Neuronal stem cell (in vitro differentiated cells): ENCODE results near the gene STX1B.
"Not testable (repeated sequence)": the region's sequence is repeated elsewhere in the genome, so short reads cannot be mapped to it uniquely, and the experiment has no call there.

ENCODE experiments used
- DNase-seq: peaks from one replicate; pipeline ENCODE4 v3.0.0-alpha.2; 2013; ENCODE audit warnings: low spot score
- H2AFZ ChIP-seq: one replicate; pipeline ENCODE4 v1.6.1; 2013; ENCODE audit warnings: mild to moderate bottlenecking, low read length, inconsistent platforms
- H2AK5ac ChIP-seq: 2 replicates; pipeline ENCODE4 v1.6.1; 2013; ENCODE audit warnings: low read depth, mild to moderate bottlenecking, inconsistent platforms, low read length, moderate library complexity, mixed read lengths
- H2BK120ac ChIP-seq: 2 replicates; pipeline ENCODE4 v1.6.1; 2013; ENCODE audit warnings: low read depth, mild to moderate bottlenecking, inconsistent platforms, low read length, moderate library complexity, mixed read lengths
- H2BK12ac ChIP-seq: one replicate; pipeline ENCODE4 v1.6.1; 2013; ENCODE audit warnings: low read length, inconsistent platforms
- H2BK15ac ChIP-seq: 2 replicates; pipeline ENCODE4 v1.6.1; 2013; ENCODE audit warnings: mild to moderate bottlenecking, low read length, inconsistent platforms, mixed read lengths
- H2BK5ac ChIP-seq: one replicate; pipeline ENCODE4 v1.6.1; 2013; ENCODE audit warnings: inconsistent platforms, mild to moderate bottlenecking, low read length, moderate library complexity
- H3K14ac ChIP-seq: one replicate; pipeline ENCODE4 v1.6.1; 2013; ENCODE audit warnings: low read length, inconsistent platforms
- H3K18ac ChIP-seq: 2 replicates; pipeline ENCODE4 v1.6.1; 2013; ENCODE audit warnings: low read length, inconsistent platforms
- H3K23ac ChIP-seq: 2 replicates; pipeline ENCODE4 v1.6.1; 2013; ENCODE audit warnings: low read depth, mild to moderate bottlenecking, mixed read lengths, low read length, inconsistent platforms; ENCODE audit not compliant: poor library complexity
- H3K27ac ChIP-seq: replicated peaks from 3 replicates; pipeline ENCODE4 v1.5.1; 2013; ENCODE audit warnings: low read length, inconsistent platforms
- H3K27me3 ChIP-seq, 3 experiments: 2 replicates each; pipeline ENCODE4 v1.6.1; 2013; ENCODE audit warnings: low read length in 3 of 3, mild to moderate bottlenecking in 2 of 3, inconsistent platforms in 1 of 3, low read depth in 1 of 3, mixed read lengths in 1 of 3, moderate library complexity in 1 of 3; ENCODE audit not compliant: control insufficient read depth in 3 of 3, insufficient read depth in 3 of 3
- H3K36me3 ChIP-seq, 2 donors: replicated peaks in 1 of 2; 2 replicates each; pipeline ENCODE4 v1.6.1; 2013; ENCODE audit warnings: low read length in 2 of 2; ENCODE audit not compliant: control insufficient read depth in 2 of 2, insufficient read depth in 2 of 2
- H3K4ac ChIP-seq: 2 replicates; pipeline ENCODE4 v1.6.1; 2013; ENCODE audit warnings: inconsistent platforms, mild to moderate bottlenecking, low read length, moderate library complexity
- H3K4me1 ChIP-seq, 2 donors: 1 replicate in 1 of 2; 2 replicates in 1 of 2; pipeline ENCODE4 v1.6.1; 2013; ENCODE audit warnings: low read length in 2 of 2, low read depth in 1 of 2; ENCODE audit not compliant: control insufficient read depth in 2 of 2, insufficient read depth in 1 of 2
- H3K4me2 ChIP-seq: one replicate; pipeline ENCODE4 v1.6.1; 2013; ENCODE audit warnings: mild to moderate bottlenecking, low read length, inconsistent platforms; ENCODE audit not compliant: insufficient read depth, poor library complexity, severe bottlenecking
- H3K4me3 ChIP-seq, 2 donors: 2 replicates each; pipeline ENCODE4 v1.5.1; 2013; ENCODE audit warnings: low read length in 2 of 2, mild to moderate bottlenecking in 2 of 2, inconsistent platforms in 1 of 2, moderate library complexity in 1 of 2
- H3K79me1 ChIP-seq: one replicate; pipeline ENCODE4 v1.6.1; 2013; ENCODE audit warnings: low read depth, mild to moderate bottlenecking, inconsistent platforms, low read length, moderate library complexity
- H3K9ac ChIP-seq: one replicate; pipeline ENCODE4 v1.6.1; 2013; ENCODE audit warnings: mild to moderate bottlenecking, low read depth, low read length, inconsistent platforms; ENCODE audit not compliant: poor library complexity
- H3K9me3 ChIP-seq, 2 donors: replicated peaks in 1 of 2; 2 replicates each; pipeline versions ENCODE3 to v1.6.1; 2013; ENCODE audit warnings: low read length in 2 of 2, mild to moderate bottlenecking in 2 of 2, inconsistent platforms in 1 of 2, low read depth in 1 of 2, mixed read lengths in 1 of 2, moderate library complexity in 1 of 2; ENCODE audit not compliant: control insufficient read depth in 2 of 2, insufficient read depth in 1 of 2
- H4K8ac ChIP-seq: one replicate; pipeline ENCODE4 v1.6.1; 2013; ENCODE audit warnings: low read depth, mild to moderate bottlenecking, inconsistent platforms, low read length, moderate library complexity
- H4K91ac ChIP-seq: one replicate; pipeline ENCODE4 v1.6.1; 2013; ENCODE audit warnings: low read length, low read depth, mild to moderate bottlenecking, inconsistent platforms; ENCODE audit not compliant: poor library complexity
- WGBS, 2 donors: extraction: QIAGEN DNeasy Blood & Tissue Kit; methylation state at CpG; one replicate each; pipeline ENCODE4 v1.1.7; 2013; ENCODE audit warnings: missing lambda C conversion rate in 2 of 2, mixed read lengths in 1 of 2; ENCODE audit not compliant: insufficient read length in 2 of 2, insufficient replicate concordance in 1 of 2; ENCODE audit errors: extremely low coverage in 2 of 2; 5-methylcytosine and 5-hydroxymethylcytosine counted together

The STX1B gene

GRCh38 chr16:31023252-31023602, 12.8 kb upstream of the STX1B start:
- Histone ChIP-seq H3K4me1 (peaks cover 0 to 1% of the 10 kb centered on the region in 2 donors), H3K27me3 (no peaks in the 10 kb centered on the region), H4K91ac (no peak overlapping the region), H3K4ac (no peak overlapping the region), H3K23ac (no peak overlapping the region), H3K79me1 (no peaks in the 10 kb centered on the region), H2AK5ac (no peak overlapping the region), H2AFZ (no peak overlapping the region), H3K14ac (no peak overlapping the region), H4K8ac (no peak overlapping the region), H2BK15ac (no peak overlapping the region), H3K18ac (no peak overlapping the region), H3K9ac (no peak overlapping the region), H3K27ac (no peak overlapping the region), H2BK120ac (no peak overlapping the region), H2BK5ac (no peak overlapping the region), H3K4me2 (no peak overlapping the region), H2BK12ac (no peak overlapping the region), H3K4me3 (no peak overlapping the region), H3K36me3 (no peaks in the 10 kb centered on the region), H3K9me3 (no peaks in the 10 kb centered on the region)
- no CpG with 5 or more reads among the region's 4 CpGs for WGBS, 2 donors
- no peak for DNase-seq

DNA sequence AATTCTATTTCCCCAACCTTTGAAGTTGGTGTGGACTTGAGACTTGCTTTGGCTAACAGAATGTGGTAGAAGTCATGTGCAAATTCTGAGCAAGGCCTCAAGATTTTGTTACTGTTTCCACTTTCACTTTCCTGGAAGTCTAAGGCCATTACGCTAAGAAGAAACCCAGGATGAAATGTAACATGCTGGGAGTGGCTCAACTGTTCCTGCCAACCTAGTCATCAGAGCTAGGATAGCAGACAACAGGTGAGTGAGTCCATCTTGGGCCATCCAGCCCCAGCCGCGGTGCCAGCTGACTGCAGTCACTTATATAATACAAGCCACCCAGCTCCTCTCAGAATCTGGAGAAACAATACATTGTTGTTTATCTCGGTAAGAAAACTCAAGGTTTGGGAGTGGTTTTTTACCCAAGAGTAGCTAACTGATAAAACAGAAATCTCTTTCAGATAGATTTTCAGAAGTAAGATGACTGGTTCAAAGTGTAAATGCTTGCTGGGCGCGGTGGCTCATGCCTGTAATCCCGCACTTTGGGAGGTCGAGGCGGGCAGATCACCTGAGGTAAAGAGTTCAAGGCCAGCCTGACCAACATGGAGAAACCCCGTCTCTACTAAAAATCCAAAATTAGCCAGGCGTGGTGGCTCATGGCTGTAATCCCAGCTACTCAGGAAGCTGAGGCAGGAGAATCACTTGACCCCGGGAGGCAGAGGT, 12.3 kb upstream of the STX1B start:
- Histone ChIP-seq H3K79me1 (no peaks in the 10 kb centered on the region), H2BK120ac (no peak overlapping the region), H3K4ac (no peak overlapping the region), H3K27ac (no peak overlapping the region), H4K8ac (no peak overlapping the region), H3K4me2 (no peak overlapping the region), H3K27me3 (no peaks in the 10 kb centered on the region), H4K91ac (no peak overlapping the region), H3K14ac (no peak overlapping the region), H3K9ac (no peak overlapping the region), H2BK12ac (no peak overlapping the region), H3K4me1 (peaks cover 0 to 1% of the 10 kb centered on the region in 2 donors), H3K18ac (no peak overlapping the region), H3K9me3 (no peaks in the 10 kb centered on the region), H2AFZ (no peak overlapping the region), H3K36me3 (no peaks in the 10 kb centered on the region), H3K23ac (no peak overlapping the region), H2BK15ac (no peak overlapping the region), H2BK5ac (no peak overlapping the region), H2AK5ac (no peak overlapping the region), H3K4me3 (no peak overlapping the region)
- no peak for DNase-seq
- WGBS, 2 donors: no CpG with 5 or more reads among the region's 12 CpGs

DNA sequence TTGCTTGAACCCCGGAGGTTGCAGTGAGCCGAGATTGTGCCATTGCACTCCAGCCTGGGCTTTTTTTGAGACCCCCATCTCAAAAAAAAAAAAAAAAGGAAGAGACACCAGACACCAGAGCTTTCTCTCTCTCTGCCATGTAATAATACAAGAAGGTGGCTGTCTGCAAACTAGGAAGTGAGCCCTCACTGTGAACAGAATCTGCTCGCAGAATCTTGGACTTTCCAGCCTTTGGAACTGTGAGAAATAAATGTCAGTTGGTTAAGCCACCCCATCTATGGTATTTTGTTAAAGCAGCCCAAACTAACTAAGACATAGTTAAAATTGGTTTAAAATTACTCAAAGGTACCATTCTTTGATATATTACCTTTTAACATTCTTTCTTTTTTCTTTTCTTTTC, 10.1 kb upstream of the STX1B start:
- H3K79me1 ChIP-seq: no peaks in the 10 kb centered on the region
- WGBS, 2 donors: no CpG with 5 or more reads among the region's 3 CpGs
- H2AFZ ChIP-seq: no peak overlapping the region
- H2BK15ac ChIP-seq: no peak overlapping the region
- no peak overlapping the region for H3K18ac ChIP-seq
- H3K23ac ChIP-seq: no peak overlapping the region
- H3K27me3 ChIP-seq: no peaks in the 10 kb centered on the region
- no peak overlapping the region for H4K91ac ChIP-seq
- no peaks in the 10 kb centered on the region for H3K36me3 ChIP-seq
- H2BK12ac ChIP-seq: no peak overlapping the region
- no peak overlapping the region for H2BK5ac ChIP-seq
- no peak overlapping the region for H3K14ac ChIP-seq
- H2AK5ac ChIP-seq: no peak overlapping the region
- no peak overlapping the region for H3K9ac ChIP-seq
- H4K8ac ChIP-seq: no peak overlapping the region
- no peak overlapping the region for H2BK120ac ChIP-seq
- H3K27ac ChIP-seq: no peak overlapping the region
- no peak for DNase-seq
- no peaks in the 10 kb centered on the region for H3K4me1 ChIP-seq
- no peak overlapping the region for H3K4me3 ChIP-seq
- no peak overlapping the region for H3K4ac ChIP-seq
- no peaks in the 10 kb centered on the region for H3K9me3 ChIP-seq
- no peak overlapping the region for H3K4me2 ChIP-seq

DNA sequence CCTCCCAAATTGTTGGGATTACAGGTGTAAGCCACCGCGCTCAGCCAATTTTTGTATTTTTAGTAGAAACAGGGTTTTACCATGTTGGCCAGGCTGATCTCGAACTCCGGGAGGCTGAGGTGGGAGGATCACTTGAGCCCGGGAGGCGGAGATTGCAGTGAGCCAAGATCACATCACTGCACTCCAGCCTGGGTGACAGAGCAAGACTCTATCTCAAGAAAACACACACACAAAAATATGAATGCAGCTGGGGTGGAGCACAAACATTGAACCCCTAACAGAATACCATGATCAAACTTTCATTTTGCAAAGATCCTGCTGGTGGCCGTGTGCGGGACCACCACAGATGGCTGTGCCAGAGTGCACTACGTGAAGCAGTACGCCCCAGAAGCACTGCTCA, 7.3 kb upstream of the STX1B start:
- H2BK15ac ChIP-seq, H3K23ac ChIP-seq, H3K36me3 ChIP-seq, H3K4me2 ChIP-seq, H4K91ac ChIP-seq, H2BK5ac ChIP-seq, H3K4ac ChIP-seq, H4K8ac ChIP-seq, H2BK120ac ChIP-seq, DNase-seq, H3K9me3 ChIP-seq, H2BK12ac ChIP-seq, H2AFZ ChIP-seq, H2AK5ac ChIP-seq, H3K9ac ChIP-seq, H3K18ac ChIP-seq, H3K14ac ChIP-seq, H3K79me1 ChIP-seq, H3K4me3 ChIP-seq, H3K27ac ChIP-seq, H3K27me3 ChIP-seq, H3K4me1 ChIP-seq: not testable (repeated sequence)
- no CpG with 5 or more reads among the region's 10 CpGs for WGBS, 2 donors
